DND-41 (cell line): Measurements from ENCODE around the gene FGFR3.

ENCODE experiments used
- ATAC-seq: fragments of 200-7000 bp; cut with Tn5 transposase; 3 replicates; pipeline ENCODE4 v1.9.1; 2021; ENCODE audit warnings: low read depth; ENCODE audit not compliant: insufficient read depth
- DNase-seq: peaks from one replicate; pipeline ENCODE4 v3.0.0-alpha.2; 2020
- H2AFZ ChIP-seq: 2 replicates; pipeline ENCODE4 v1.6.0; 2012; ENCODE audit warnings: low read depth, low read length
- H3K27ac ChIP-seq: 2 replicates; pipeline ENCODE4 v1.5.1; 2012; ENCODE audit warnings: low read length, inconsistent platforms
- H3K27me3 ChIP-seq: fragments of 200-600 bp; sonication (generic); 2 replicates; pipeline ENCODE4 v1.6.0; 2012; ENCODE audit warnings: low read length, mild to moderate bottlenecking, inconsistent platforms; ENCODE audit not compliant: insufficient read depth, poor library complexity
- H3K36me3 ChIP-seq: 2 replicates; pipeline ENCODE4 v1.5.1; 2012; ENCODE audit warnings: low read length, inconsistent platforms; ENCODE audit not compliant: insufficient read depth
- H3K4me1 ChIP-seq: 2 replicates; pipeline ENCODE4 v1.5.1; 2012; ENCODE audit warnings: mild to moderate bottlenecking, low read length; ENCODE audit not compliant: insufficient read depth
- H3K4me2 ChIP-seq: 2 replicates; pipeline ENCODE4 v1.6.0; 2012; ENCODE audit warnings: mild to moderate bottlenecking, moderate library complexity, low read length, inconsistent platforms; ENCODE audit not compliant: insufficient read depth
- H3K4me3 ChIP-seq, 2 experiments: fragments of 200-600 bp in 1 of 2; shearing (Covaris generic) in 1 of 2; 2 replicates each; pipeline ENCODE4 v1.5.1; 2012 to 2016; ENCODE audit warnings: inconsistent platforms in 2 of 2, low read length in 2 of 2, mild to moderate bottlenecking in 2 of 2, low read depth in 1 of 2, moderate library complexity in 1 of 2
- H3K79me2 ChIP-seq: 2 replicates; pipeline ENCODE4 v1.6.0; 2012; ENCODE audit warnings: low read length, inconsistent platforms; ENCODE audit not compliant: insufficient read depth
- H3K9ac ChIP-seq: 2 replicates; pipeline ENCODE4 v1.6.0; 2012; ENCODE audit warnings: low read depth, mild to moderate bottlenecking, inconsistent platforms, low read length, moderate library complexity
- H3K9me3 ChIP-seq: 2 replicates; pipeline ENCODE4 v1.5.1; 2012; ENCODE audit warnings: low read length, moderate library complexity, mild to moderate bottlenecking, inconsistent platforms; ENCODE audit not compliant: insufficient read depth, severe bottlenecking
- H4K20me1 ChIP-seq: 2 replicates; pipeline ENCODE4 v1.6.0; 2012; ENCODE audit warnings: low read length; ENCODE audit not compliant: insufficient read depth
- CTCF ChIP-seq: IDR thresholded peaks from 2 replicates; pipeline ENCODE4 v1.5.1; 2012; ENCODE audit warnings: borderline replicate concordance, low read length, moderate library complexity, mild to moderate bottlenecking; ENCODE audit not compliant: poor library complexity, severe bottlenecking; ENCODE audit errors: extremely low read depth
- EZH2 ChIP-seq: IDR thresholded peaks from 3 replicates; pipeline ENCODE4 v1.6.1; 2012; ENCODE audit warnings: borderline replicate concordance, low read depth, mild to moderate bottlenecking, moderate library complexity, low read length, inconsistent platforms; ENCODE audit not compliant: severe bottlenecking

The FGFR3 gene

GRCh38 chr4:1812720-1813119 is 19.6 kb downstream of the FGFR3 start:
- Histone ChIP-seq H3K9me3 (no peaks in the 10 kb centered on the region), H2AFZ (no peak overlapping the region), H3K4me3 (no peak overlapping the region), H3K4me2 (no peak overlapping the region), H3K27me3 (no peaks in the 10 kb centered on the region), H3K36me3 (peaks cover 65% of the 10 kb centered on the region), H3K27ac (no peak overlapping the region), H3K79me2 (no peaks in the 10 kb centered on the region), H3K9ac (no peak overlapping the region), H4K20me1 (peaks cover 24% of the 10 kb centered on the region), H3K4me1 (no peaks in the 10 kb centered on the region)
- no peak for ATAC-seq
- no peak for TF ChIP-seq CTCF
- no peak for TF ChIP-seq EZH2
- no peak for DNase-seq

DNA sequence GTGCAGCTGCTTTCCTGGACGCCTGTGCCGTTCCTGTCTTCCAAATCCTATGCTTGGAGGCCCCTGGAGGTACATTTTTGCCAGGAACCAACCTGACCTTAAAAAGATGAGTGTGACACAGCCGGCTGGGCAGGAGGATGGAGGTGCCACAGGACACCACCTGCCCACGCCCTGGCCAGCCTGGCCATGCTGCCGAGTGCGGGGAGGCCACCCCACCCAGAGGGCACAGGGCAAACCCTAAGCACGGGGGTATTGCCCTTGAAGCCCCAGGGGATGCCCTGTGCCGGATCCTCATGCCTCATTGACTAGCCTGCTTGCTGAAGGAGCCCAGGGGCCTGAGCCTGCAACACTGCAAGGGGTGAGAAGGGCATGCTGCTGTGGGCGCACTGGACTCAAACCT is 20.1 kb downstream of the FGFR3 start:
- peaks cover 24% of the 10 kb centered on the region for H4K20me1 ChIP-seq
- H2AFZ ChIP-seq, result no peak overlapping the region
- H3K9me3 ChIP-seq, result no peaks in the 10 kb centered on the region
- DNase-seq (no peak), ATAC-seq (no peak)
- TF ChIP-seq EZH2 (no peak), CTCF (no peak)
- no peaks in the 10 kb centered on the region for H3K4me1 ChIP-seq
- H3K36me3 ChIP-seq, result peaks cover 69% of the 10 kb centered on the region
- H3K9ac ChIP-seq, result no peak overlapping the region
- H3K79me2 ChIP-seq, result no peaks in the 10 kb centered on the region
- no peak overlapping the region for H3K4me2 ChIP-seq
- no peaks in the 10 kb centered on the region for H3K27me3 ChIP-seq
- H3K4me3 ChIP-seq, result no peak overlapping the region
- no peak overlapping the region for H3K27ac ChIP-seq

DNA sequence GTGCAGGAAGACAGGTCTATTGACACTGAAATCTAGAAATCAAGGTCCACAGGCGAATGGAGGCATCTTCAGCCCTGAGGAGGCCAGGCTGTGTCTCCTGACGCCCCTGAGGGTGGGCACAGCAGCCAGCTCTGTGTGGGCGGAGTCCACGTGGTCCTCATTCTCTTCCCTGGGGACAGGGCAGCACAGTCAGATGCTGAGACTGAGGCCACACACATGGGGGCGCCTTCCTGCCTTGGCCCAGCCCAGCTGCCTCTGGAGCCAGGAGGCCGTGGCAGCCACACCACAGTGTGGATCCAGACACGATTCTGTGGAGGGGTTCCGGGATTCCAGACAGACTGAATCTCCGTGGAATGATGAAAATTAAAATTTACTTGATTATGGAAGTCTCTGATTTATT is 20.8 kb downstream of the FGFR3 start:
- H3K79me2 ChIP-seq, result no peaks in the 10 kb centered on the region
- H3K36me3 ChIP-seq, result peaks cover 75% of the 10 kb centered on the region
- H3K4me3 ChIP-seq, result no peak overlapping the region
- no peak overlapping the region for H3K27ac ChIP-seq
- H3K4me1 ChIP-seq, result no peaks in the 10 kb centered on the region
- peaks cover 24% of the 10 kb centered on the region for H4K20me1 ChIP-seq
- H3K9me3 ChIP-seq, result no peaks in the 10 kb centered on the region
- no peak overlapping the region for H2AFZ ChIP-seq
- peak; percentile 34 for TF ChIP-seq CTCF
- TF ChIP-seq EZH2, result no peak
- H3K9ac ChIP-seq, result no peak overlapping the region
- no peak overlapping the region for H3K4me2 ChIP-seq
- DNase-seq (peak; percentile 26), ATAC-seq (peak; percentile 43; the same call in 2 of the 3 replicates)
- H3K27me3 ChIP-seq, result no peaks in the 10 kb centered on the region

- H3K4me1 ChIP-seq, result no peaks in the 10 kb centered on the region
- no peaks in the 10 kb centered on the region for H3K9me3 ChIP-seq
- no peak overlapping the region for H3K4me2 ChIP-seq
- peaks cover 21% of the 10 kb centered on the region for H4K20me1 ChIP-seq
- H3K27me3 ChIP-seq, result no peaks in the 10 kb centered on the region
- no peak overlapping the region for H3K4me3 ChIP-seq
- peaks cover 80% of the 10 kb centered on the region for H3K36me3 ChIP-seq
- H2AFZ ChIP-seq, result no peak overlapping the region
- H3K79me2 ChIP-seq, result no peaks in the 10 kb centered on the region
- no peak overlapping the region for H3K9ac ChIP-seq
- TF ChIP-seq EZH2 (no peak), CTCF (no peak)
- DNase-seq, result no peak
- no peak for ATAC-seq
- H3K27ac ChIP-seq, result no peak overlapping the region
Observed at GRCh38 chr4:1814453-1814852, 21.4 kb downstream of the FGFR3 start.
